GM19455 (cell line): ENCODE results near the gene NR1I2.

Source experiments
- ATAC-seq: cut with Tn5 transposase; IDR thresholded peaks from one replicate; pipeline ENCODE4 v1.9.1; 2021; ENCODE audit not compliant: unreplicated experiment

NR1I2 gene

DNA sequence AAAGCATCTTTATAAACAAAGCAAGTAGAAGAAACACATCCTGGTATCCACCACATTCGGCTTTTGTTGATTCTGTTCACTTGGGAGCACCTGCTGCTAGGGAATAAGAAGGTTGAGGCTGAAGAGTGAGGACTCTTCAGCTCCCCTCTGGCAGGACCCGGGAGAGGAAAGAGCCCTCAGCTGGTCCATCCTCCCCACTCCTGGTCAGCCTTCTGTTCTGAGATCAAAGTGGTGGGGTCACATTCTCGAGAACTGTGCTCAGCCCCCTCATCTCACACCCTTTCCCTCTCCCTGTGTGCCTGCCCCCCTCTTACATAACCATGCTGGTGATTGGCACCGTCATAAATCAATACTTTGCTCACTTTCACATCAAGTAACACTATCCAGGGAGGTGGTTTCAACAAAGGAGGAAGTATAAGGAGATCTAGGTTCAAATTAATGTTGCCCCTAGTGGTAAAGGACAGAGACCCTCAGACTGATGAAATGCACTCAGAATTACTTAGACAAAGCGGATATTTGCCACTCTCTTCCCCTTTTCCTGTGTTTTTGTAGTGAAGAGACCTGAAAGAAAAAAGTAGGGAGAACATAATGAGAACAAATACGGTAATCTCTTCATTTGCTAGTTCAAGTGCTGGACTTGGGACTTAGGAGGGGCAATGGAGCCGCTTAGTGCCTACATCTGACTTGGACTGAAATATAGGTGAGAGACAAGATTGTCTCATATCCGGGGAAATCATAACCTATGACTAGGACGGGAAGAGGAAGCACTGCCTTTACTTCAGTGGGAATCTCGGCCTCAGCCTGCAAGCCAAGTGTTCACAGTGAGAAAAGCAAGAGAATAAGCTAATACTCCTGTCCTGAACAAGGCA, at the start of gene NR1I2:
Gene NR1I2, plus strand, starts transcription at position 772 of the 869 bp plus-strand sequence.
- ATAC-seq, result no peak

DNA sequence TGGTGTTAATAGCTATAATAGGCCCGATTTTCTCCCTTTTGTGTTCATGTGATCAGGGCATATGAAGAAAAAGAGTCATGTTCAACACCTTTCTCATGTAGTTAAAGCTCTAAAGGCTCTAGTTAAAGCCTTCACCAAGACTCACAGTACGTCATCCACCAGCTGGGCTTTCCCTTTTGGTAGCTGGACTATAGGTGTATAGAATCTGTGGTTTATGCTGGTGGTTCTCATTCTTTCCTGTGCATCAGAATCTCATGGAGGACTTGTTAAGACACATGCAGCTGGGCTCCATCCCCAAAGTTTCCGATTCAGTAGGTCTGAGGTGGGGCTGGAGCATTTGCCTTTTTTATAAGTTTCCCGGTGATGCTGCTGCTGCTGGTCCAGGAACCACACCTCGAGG, 48.1 kb upstream of the NR1I2 start:
- no peak for ATAC-seq

DNA sequence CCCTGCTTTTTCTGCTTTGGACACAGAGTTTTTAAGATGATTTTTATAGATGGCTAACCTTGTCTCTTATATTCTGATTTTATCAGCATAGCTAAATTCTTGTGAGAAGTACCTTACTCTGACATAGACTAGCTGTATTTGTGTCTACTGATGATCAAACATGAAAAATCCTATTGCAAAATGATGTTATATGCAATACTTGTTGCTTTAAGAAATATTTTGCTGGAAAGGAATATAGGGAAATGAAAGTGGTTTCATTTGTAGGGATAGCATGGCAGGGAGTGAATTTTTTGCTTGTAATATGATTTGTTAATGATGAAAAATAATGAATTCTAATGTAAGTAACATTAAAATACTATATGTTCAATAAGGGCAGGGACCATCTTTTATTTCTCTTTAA, 43.2 kb upstream of the NR1I2 start:
- no peak for ATAC-seq

DNA sequence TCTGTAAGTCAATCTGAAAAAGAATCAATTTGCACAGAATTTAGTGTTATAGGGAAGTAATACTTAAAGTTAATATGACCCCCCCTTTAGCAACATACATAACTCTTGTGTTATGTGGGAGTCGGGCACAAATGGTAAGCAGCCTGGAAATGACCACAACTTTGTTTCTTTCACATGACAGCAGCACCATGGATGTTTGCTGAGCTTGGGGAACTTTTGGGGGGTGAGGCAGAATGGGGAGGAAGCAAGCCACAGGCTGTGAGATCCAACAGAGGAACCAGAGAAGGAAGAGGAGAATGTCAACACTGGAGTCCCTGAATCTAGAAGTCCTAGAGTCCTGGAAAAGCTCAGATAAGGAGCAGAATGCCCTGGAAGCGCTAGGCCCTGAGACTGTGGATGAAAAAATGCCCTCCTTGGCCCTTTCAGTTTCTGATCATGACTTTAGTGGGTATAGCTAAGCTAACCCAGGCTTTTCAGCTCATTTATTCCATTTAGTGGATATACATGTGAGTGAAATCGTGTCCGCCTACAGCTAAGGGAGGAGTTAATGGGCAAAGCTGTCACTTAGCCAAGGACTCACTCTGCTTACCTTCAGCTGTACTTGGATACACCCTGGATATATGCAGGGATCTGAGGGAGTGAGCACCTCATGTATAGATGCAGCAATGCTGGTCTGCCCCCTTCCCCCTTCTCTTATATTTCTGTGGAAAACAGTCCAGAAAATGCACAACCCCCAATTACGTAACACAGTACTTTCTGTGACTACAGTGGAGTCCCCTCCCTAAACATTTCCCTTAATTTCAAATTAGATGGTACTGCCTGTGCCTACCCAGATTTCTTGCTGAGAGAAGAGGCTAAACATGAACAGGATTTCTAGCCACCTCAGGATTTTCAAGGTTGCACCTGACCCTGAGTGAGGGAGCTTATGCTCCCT, 40.0 kb upstream of the NR1I2 start:
- no peak for ATAC-seq

DNA sequence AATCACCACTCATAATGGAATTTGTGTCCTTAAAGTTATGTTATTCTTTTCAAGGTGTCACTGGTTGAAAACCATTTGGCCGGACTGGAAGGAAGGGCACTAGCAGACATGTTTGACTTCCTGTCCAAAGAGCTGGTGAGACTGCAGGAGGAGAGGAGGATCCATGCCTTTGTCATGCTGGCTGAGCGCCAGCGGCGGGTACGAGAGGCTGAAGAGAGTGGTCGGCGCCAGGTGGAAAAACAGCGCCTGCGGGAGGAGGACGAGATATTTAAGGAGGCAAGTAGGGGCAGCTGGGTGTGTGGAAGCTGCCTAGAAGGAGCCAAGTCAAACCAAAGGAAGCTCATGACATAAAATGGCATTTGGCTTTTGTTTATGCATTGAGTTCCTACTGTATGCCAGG, 38.0 kb upstream of the NR1I2 start:
- no peak for ATAC-seq

DNA sequence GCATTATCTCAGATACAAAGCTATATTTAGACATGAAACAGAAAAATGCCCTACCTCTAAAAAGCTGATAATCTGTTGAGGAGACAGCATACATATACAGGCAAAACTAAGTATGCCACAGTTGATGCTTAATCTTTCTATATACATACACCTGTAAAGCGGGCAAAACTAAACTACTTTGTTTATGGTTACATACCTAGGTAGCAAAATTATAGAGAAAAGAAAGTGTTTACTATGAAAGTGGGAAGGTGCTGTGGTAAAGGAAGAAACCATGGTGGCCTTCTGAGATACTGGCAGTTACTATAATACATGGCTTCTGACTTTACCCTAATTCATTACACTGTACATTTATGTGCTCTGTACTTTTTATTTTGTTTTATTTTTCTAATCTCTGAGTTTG, 36.0 kb upstream of the NR1I2 start:
- no peak for ATAC-seq

DNA sequence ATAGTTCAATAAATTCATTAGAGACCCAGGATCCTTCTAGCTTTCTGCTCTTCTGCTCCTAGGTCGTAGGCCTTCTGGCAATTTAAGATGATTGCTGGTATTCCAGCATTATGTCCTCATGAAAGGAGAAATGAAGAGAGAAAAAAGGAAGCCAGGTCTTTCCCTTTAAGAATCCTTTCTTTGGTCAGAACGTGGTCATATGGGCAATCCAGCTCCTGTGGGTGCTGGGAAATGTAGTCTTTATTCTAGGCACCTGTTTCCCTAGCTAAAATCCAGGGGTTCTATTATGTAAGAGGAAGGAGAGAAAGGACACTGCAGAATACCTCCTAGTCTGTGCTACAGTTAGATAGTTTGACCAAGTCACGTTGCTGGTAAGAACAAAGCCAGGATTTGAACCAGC, 35.5 kb upstream of the NR1I2 start:
- ATAC-seq, result no peak

DNA sequence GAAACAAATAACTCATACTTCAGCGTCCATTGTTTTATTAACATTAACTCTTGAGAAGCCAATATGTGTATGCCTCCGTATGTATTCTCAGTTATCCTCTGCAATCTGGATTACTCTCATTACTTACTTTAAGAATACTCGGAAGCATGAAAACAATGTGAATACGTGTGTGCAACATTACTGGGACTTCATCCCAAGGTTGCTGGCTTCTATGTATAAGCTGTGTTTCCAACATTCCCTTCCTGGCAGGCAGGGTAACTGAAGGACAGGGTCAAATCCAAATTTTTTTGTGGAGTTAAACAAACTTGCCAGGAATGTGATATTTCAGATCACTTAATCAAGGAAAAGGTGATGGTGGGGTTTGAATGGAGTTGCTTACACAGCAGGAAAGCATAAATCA, 34.5 kb upstream of the NR1I2 start:
- ATAC-seq, result no peak

DNA sequence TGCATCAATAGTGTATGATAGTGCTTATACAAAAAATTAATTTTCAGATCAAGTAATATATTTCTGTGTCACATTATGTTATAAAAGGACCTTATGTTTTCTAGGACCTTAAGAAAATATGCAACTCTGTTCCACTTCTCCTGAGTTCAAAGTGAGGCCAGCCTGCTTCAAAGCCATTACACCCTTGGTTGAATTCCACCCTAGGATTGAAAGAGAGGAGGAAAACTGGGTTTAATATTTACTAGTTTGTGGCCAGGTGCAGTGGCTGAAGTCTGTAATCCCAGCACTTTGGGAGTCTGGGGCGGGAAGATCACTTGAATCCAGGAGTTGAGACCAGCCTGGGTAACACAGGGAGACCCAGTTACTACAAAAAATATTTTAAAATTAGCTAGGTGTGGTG, 32.9 kb upstream of the NR1I2 start:
- no peak for ATAC-seq

DNA sequence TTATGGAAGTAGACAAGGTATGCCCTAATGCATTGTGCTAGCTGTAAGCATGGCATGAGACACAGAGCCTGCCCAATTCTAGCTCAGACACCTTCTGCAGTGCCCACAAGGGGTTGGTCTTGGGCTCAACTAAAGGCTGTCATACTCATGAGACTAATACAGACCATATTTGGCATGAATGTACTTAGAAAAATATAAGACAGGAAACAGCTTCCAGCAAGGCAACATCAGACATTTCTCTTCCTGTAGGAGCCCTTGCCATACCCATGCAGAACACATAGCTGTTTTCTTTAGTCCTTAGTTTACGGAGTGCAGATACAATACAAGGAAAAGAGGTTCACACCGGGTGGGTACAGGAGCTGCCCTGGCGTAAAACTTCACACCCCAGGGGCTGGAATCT, 30.5 kb upstream of the NR1I2 start:
- ATAC-seq, result no peak

DNA sequence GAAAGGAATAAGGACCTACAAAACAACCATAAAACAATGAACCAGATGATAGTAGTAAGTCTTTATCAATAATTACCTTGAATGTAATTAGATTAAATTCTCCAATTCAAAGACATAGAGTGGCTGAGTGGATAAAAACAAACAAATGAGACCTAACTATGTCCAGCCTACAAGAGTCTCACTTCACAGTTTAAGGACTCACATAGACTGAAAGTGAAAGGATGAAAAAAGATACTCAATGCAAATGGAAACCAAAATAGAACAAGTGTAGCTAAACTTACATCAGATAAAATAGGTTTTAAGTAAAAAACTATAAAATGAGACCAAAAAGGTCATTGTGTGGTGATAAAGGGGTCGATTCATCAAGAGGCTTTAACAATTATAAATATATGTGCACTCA, 21.9 kb upstream of the NR1I2 start:
- ATAC-seq, result peak; percentile 80

DNA sequence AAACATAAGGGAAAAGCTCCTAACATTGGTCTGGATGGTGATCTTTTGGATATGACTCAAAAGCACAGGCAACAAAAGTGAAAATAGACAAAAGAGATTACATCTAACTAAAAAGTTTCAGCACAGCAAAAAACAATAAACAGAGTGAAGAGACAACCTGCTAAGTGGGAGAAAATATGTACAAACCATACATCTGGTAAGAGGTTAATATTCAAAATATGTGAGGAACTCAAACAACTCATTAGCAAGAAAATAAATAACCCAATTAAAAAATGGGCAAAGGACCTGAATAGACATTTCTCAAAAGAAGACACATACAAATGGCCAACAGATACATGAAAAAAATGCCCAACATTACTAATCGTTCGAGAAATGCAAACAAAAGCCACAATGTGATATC, 19.0 kb upstream of the NR1I2 start:
- ATAC-seq, result no peak

DNA sequence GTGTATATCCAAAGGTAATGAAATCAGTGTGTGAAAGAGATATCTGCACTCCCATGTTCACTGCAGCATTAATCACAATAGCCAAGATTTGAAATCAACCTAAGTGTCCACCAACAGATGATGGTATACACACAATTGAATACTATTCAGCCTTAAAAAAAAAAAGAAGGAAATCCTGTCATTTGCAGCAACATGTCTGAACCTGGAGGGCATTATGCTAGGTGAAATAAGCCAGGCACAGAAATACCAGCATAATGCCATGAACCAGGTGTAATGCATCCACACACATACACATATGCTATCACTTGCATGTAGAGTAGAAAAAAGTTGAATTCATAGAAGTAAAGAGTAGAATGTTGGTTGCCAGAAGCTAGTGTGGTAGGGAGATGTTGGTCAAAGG, 18.4 kb upstream of the NR1I2 start:
- ATAC-seq, result no peak

DNA sequence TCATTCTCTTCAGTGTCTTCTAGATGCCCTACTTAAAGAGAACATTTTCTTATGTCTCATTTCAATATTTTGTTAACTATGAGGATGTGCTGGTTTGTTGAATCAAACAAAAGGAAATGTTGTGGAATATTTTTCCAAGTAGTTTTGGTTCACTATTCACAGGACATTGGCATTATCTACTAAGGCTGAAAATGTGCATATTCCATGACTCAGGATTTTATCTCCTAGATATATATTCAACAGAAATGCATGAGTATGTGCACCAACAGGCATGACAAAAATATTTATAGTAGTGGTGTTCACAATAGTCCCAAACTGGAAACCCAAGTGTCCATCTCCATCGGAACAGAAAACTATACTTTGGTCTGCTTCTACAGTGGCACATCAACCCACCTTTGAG, 16.7 kb upstream of the NR1I2 start:
- no peak for ATAC-seq

DNA sequence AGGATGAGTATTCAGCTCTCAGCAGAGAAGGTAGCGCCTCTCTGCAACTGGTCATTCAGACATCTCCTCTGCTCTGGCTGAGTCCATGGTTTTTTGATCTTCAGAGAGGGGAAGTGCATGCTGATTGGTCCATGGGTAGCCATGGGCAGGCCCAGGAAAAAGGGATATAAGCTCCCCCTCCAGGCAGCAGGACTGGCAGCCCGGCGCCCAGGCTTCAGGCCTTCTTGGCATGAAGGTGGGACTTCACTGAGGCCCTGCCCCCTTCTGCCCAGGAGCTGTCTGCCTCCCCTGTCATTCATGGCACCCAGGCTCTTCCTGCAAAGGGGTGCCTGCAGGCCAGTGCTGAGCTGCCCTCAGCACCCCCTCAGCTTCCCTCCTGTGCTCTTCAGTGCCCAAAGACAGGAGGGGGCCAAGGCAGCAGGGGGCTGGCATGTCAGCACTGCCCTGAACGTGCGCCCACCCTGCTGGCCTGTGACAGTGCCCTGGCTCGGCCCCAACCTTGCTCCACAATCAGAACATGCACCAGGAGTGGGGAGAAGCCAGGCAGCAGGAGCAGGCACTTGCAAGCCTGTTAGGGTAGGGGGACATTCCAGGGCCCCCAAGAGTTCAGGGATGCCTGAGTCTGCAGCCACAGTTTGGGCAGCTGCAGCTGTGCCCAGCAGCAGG, 13.8 kb upstream of the NR1I2 start:
- ATAC-seq, result no peak

DNA sequence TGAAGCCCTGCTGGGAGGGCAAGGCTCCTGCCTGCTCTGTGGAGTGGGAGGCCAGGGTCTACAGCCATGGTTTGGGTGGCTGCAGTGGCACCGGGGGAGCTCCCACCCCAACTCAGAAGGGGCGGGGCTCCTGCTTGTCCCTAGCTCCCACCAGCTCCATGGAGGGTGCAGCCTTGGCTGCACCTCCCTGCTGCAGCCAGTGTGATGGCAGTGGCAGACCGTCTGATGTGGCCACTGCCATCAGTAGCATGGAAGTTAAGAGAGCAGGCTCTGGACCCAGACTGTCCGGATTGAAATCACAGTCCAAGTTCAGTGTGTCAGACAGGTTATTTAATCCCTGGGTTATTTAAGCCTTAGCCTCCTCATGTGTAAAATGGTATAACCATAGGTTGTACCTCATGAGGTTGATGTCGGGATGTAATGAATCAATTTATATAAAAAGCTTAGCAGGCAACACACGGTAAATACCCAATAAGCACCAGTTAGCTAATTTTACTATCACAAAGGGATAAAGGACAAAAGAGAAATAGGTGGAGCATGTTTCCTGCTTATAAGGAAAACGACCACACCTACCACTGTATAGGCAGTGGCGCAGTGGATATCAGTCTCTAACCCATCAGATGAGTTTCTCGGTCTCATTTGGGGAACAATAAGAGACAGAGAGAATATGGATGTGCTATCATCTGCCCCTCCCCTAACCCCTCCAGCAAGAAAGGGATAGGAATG, 13.1 kb upstream of the NR1I2 start:
- no peak for ATAC-seq

DNA sequence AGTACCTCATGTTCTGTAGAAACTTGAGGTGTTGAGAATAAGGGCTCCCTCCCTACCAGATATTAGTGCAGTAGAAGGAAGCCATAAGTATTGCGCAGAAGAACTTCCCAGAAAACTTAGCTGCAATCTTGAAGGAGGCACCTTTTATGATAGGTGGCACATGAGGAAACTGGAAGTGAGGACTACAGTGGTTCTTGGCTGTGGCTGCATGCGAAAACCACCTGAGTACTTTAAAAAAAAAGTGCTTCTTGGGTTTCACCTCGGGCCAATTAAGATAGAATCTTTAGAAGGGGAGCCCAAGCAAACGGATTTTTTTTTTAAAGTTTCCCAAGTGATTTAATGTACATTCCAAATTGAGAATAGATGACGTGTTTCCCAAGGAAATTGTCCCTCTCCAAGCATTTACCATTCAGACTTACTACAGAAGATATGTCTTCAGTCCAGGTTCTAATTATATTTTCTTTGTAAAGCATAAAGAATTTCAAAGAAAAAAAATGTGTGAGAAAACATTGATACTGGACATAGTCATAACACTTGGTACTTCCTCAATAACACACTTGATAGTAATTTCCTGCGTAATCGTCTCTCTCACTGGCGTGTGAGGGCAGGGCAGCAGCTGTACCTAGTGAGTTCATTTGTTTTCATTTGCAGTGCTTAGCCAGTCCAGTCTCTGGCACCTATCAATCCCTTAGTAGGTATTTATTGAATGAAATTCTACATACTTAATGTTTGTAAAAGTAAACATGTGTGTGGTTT, 12.3 kb upstream of the NR1I2 start:
- ATAC-seq, result no peak

DNA sequence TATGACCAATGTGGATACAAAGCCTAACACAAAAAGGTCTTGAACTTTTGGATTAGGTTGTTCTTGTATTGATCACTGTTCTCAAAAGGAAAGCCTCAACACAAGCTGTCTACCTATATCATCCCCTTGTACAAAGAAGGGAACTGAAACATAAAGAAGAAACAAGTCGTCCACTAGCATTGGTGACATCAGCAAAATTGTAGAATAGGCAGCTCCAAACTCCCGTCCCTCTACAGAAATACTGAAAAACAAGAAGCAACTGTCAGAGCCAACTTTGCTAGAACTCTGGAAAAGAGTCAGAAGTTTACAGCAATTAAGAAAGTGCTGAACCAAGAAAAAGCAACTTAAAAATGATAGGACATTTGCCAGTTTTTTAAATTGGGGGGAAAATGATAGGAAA, 7.5 kb upstream of the NR1I2 start:
- no peak for ATAC-seq

DNA sequence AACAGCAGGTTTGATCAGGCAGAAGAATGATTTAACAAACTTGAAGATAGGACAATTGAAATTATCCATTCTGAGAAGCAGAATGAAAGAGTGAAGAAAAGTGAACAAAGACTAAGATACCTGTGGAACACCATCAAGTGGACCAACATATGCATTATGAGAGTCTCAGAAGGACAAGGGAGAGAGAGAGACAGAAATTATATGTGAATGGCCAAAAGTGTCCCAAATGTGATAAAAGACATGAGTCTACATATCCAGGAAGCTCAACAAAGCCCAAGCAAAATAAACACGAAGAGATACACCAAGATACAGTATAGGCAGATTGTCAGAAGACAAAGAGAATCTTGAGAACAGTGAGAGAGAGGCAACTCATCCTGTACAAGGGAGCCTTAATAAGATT, 5.6 kb upstream of the NR1I2 start:
- no peak for ATAC-seq

DNA sequence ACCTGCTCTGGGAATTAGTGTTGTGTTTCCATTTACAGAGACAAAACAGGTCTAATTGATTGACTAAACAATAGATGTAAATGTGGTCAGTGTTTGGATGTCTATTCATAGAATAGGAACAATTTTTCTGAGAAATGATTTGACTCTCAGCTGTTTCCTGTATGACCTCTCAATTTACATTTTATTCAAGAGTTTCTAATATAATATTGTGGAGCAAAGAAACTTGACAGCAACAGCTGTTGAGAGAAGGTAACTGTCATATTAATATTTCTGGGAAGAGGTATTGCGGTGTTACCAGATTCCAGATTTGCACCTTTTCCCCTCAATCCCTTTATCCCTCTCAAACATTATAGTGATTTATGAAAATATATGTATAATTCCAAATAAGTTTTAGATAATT, 3.7 kb upstream of the NR1I2 start:
- no peak for ATAC-seq
